WERI-Rb-1 (cell line): ENCODE data around the gene ACTL7B.

Source experiments
- DNase-seq: peaks from one replicate; pipeline ENCODE4 v3.0.0-alpha.2; 2020
- H3K27ac ChIP-seq: fragments of 250-450 bp; sonication (Bioruptor Pico); 2 replicates; pipeline ENCODE4 v1.5.1; 2020; ENCODE audit warnings: mild to moderate bottlenecking, moderate library complexity
- H3K27me3 ChIP-seq: fragments of 250-450 bp; sonication (Bioruptor Pico); 2 replicates; pipeline ENCODE4 v1.5.1; 2021; ENCODE audit warnings: mild to moderate bottlenecking, low read depth, moderate library complexity; ENCODE audit not compliant: insufficient read depth, severe bottlenecking
- H3K36me3 ChIP-seq: fragments of 250-450 bp; sonication (Bioruptor Pico); 2 replicates; pipeline ENCODE4 v1.5.1; 2020; ENCODE audit warnings: mild to moderate bottlenecking, moderate library complexity
- H3K4me3 ChIP-seq: 2 replicates; pipeline ENCODE4 v1.5.1; 2011; ENCODE audit warnings: low read depth, mild to moderate bottlenecking, control low read depth, low read length
- H3K9me3 ChIP-seq: fragments of 250-450 bp; sonication (Bioruptor Pico); 2 replicates; pipeline ENCODE4 v1.5.1; 2021; ENCODE audit warnings: mild to moderate bottlenecking, moderate library complexity; ENCODE audit not compliant: severe bottlenecking
- TF ChIP-seq, protein P1 (sequence below): IDR thresholded peaks from 2 replicates; pipeline ENCODE4 v1.5.1; 2011; ENCODE audit warnings: low read depth, mild to moderate bottlenecking, control low read depth, inconsistent platforms, low read length

Gene ACTL7B

DNA sequence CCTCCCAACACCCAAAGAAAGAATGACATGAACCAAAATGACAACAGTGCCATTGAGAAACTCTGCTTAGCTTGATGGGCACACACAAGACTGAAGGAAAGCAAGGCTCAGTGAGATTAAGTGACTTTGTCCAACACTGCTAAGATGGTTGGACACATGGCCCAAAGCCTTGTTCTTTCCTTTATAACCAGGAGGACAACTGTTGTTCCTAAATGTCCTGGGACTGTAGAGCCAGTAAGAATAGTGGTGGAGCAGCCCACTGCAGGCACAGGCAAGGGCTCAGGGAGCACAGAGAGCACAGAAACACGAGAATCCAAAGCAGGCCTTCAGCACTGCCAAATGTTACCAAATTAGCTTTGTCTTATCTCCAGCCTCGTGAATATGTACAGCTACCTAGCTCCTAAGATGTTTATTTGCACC lies 10.2 kb upstream of the ACTL7B start:
- no peak overlapping the region for H3K4me3 ChIP-seq
- peaks cover 19% of the 10 kb centered on the region for H3K36me3 ChIP-seq
- no peaks in the 10 kb centered on the region for H3K27me3 ChIP-seq
- TF ChIP-seq, protein P1, sequence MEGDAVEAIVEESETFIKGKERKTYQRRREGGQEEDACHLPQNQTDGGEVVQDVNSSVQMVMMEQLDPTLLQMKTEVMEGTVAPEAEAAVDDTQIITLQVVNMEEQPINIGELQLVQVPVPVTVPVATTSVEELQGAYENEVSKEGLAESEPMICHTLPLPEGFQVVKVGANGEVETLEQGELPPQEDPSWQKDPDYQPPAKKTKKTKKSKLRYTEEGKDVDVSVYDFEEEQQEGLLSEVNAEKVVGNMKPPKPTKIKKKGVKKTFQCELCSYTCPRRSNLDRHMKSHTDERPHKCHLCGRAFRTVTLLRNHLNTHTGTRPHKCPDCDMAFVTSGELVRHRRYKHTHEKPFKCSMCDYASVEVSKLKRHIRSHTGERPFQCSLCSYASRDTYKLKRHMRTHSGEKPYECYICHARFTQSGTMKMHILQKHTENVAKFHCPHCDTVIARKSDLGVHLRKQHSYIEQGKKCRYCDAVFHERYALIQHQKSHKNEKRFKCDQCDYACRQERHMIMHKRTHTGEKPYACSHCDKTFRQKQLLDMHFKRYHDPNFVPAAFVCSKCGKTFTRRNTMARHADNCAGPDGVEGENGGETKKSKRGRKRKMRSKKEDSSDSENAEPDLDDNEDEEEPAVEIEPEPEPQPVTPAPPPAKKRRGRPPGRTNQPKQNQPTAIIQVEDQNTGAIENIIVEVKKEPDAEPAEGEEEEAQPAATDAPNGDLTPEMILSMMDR, result no peak
- DNase-seq, result no peak
- peaks cover 5% of the 10 kb centered on the region for H3K9me3 ChIP-seq
- no peak overlapping the region for H3K27ac ChIP-seq

DNA sequence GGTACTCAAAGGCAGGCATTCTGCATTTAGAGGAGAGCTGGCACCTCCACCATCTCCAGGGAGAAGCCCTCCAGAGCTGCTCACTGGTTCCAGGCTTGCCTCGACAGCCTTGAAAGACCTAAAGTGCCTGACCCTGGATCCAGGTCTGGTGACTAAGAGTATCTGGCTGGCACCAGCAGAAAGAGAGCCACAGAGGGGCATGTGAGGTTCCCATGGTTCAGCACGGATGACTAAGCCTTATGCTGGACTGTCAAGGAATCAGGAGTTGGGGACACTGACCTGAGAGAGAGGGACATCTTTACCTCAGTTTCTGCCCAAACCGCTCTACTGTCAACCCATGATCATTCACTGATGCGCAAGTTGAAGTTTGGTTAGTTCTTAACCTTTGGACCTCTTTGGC lies 9.3 kb upstream of the ACTL7B start:
- Histone ChIP-seq H3K9me3 (peaks cover 5% of the 10 kb centered on the region), H3K36me3 (peaks cover 13% of the 10 kb centered on the region), H3K27me3 (no peaks in the 10 kb centered on the region), H3K4me3 (no peak overlapping the region), H3K27ac (no peak overlapping the region)
- TF ChIP-seq, protein P1, result no peak
- DNase-seq, result no peak

- H3K9me3 ChIP-seq, result peaks cover 5% of the 10 kb centered on the region
- no peak overlapping the region for H3K4me3 ChIP-seq
- no peak overlapping the region for H3K27ac ChIP-seq
- no peaks in the 10 kb centered on the region for H3K27me3 ChIP-seq
- peaks cover 13% of the 10 kb centered on the region for H3K36me3 ChIP-seq
- no peak for DNase-seq
- TF ChIP-seq, protein P1, result no peak
Observed at GRCh38 chr9:108864446-108864845, 8.7 kb upstream of the ACTL7B start.

DNA sequence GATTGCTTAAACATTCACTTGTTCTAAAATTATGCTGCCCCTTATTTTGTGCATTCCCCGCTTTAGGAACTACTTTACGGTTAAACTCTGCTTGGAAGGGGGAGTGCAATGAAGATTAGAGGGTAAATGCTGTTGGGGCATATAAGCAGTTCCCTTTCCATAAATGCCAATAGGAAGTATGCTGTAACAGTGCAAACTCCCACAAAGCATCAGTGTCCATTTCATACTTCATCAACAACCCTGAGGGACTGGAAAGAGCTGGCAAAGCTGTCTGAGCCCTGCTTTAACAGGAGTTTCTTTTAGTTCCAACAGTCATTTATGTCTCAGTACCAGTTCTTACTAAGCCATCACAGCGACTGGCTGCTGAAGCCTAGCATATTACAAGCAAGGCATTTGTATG lies 8.1 kb upstream of the ACTL7B start:
- no peak overlapping the region for H3K4me3 ChIP-seq
- H3K9me3 ChIP-seq, result peaks cover 5% of the 10 kb centered on the region
- no peak overlapping the region for H3K27ac ChIP-seq
- no peak for DNase-seq
- H3K36me3 ChIP-seq, result peaks cover 11% of the 10 kb centered on the region
- no peaks in the 10 kb centered on the region for H3K27me3 ChIP-seq
- TF ChIP-seq, protein P1, result no peak

- TF ChIP-seq, protein P1, result no peak
- Histone ChIP-seq H3K27ac (no peak within 1 kb of the TSS), H3K4me3 (no peak within 1 kb of the TSS), H3K36me3 (no peaks in the 10 kb centered on the region), H3K27me3 (no peaks in the 10 kb centered on the region), H3K9me3 (peaks cover 5% of the 10 kb centered on the region)
- no peak for DNase-seq
Observed at GRCh38 chr9:108861997-108862396, 6.2 kb upstream of the ACTL7B start, which contains the start of gene ACTL7A. Gene ACTL7A, plus strand, starts transcription at chr9:108862266. Its CDS starts 57 bp downstream, at chr9:108862323.

DNA sequence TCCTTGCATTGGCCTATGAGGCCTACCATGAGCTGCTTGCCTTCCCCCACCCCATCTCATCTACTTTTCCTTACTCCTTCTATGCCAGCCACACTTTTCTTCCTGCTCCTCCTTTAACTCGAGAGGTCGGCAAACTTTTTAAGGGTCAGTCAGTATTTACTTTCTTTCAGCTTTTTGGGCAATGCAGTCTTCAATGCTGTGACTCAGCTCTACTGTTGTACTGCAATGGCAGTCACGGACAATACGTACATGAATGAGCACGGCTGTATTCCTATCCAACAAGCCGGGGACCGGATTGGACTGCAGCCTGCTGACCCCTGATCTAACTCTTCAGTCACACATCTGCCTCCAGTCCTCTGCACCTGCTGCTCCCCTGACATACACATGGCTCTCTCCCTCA lies 5.7 kb upstream of the ACTL7B start:
- Histone ChIP-seq H3K36me3 (no peaks in the 10 kb centered on the region), H3K27ac (no peak overlapping the region), H3K4me3 (no peak overlapping the region), H3K9me3 (peaks cover 5% of the 10 kb centered on the region), H3K27me3 (no peaks in the 10 kb centered on the region)
- DNase-seq, result no peak
- TF ChIP-seq, protein P1, result no peak
